ENCODE results near the gene LIPK.
A peak's percentile ranks its signal among the peaks of the same experiment; 100 is the strongest.

Gene LIPK

GRCh38 chr10:88788924-88789323 lies 82.9 kb downstream of the LIPK start:
- no peaks in the 10 kb centered on the region for H3K9me3 Mint-ChIP-seq
- H3K4me1 Mint-ChIP-seq = no peaks in the 10 kb centered on the region
- no peak for TF ChIP-seq CTCF (IDR thresholded peaks at IDR 0.05; ENCODE audit: unreplicated experiment in 3 of 3)
- no peaks in the 10 kb centered on the region for H3K36me3 Mint-ChIP-seq (ENCODE audit: low read depth)
- no peak overlapping the region for H3K4me3 Mint-ChIP-seq
- H3K27ac Mint-ChIP-seq = no peak overlapping the region
- peaks cover 4% of the 10 kb centered on the region for H3K27me3 Mint-ChIP-seq (ENCODE audit: low read depth)

GRCh38 chr10:88791924-88792323 lies 85.9 kb downstream of the LIPK start:
- no peaks in the 10 kb centered on the region for H3K36me3 Mint-ChIP-seq (ENCODE audit: low read depth)
- H3K9me3 Mint-ChIP-seq = no peaks in the 10 kb centered on the region
- no peak overlapping the region for H3K4me3 Mint-ChIP-seq
- TF ChIP-seq CTCF (IDR thresholded peaks at IDR 0.05; ENCODE audit: unreplicated experiment in 3 of 3) = peak; percentile 43 to 56 (median 48)
- H3K4me1 Mint-ChIP-seq = no peaks in the 10 kb centered on the region
- H3K27ac Mint-ChIP-seq = no peak overlapping the region
- peaks cover 4% of the 10 kb centered on the region for H3K27me3 Mint-ChIP-seq (ENCODE audit: low read depth)

GRCh38 chr10:88792661-88793060 lies 86.6 kb downstream of the LIPK start:
- Mint-ChIP-seq H3K27me3 (ENCODE audit: low read depth) (peaks cover 4% of the 10 kb centered on the region), H3K36me3 (ENCODE audit: low read depth) (no peaks in the 10 kb centered on the region), H3K9me3 (no peaks in the 10 kb centered on the region), H3K4me3 (no peak overlapping the region), H3K27ac (no peak overlapping the region), H3K4me1 (no peaks in the 10 kb centered on the region)
- TF ChIP-seq CTCF (IDR thresholded peaks at IDR 0.05; ENCODE audit: unreplicated experiment in 3 of 3) = no peak

GRCh38 chr10:88793712-88794299 lies 87.8 kb downstream of the LIPK start:
- Mint-ChIP-seq H3K4me1 (no peaks in the 10 kb centered on the region), H3K9me3 (no peaks in the 10 kb centered on the region), H3K27me3 (ENCODE audit: low read depth) (peaks cover 7% of the 10 kb centered on the region), H3K36me3 (ENCODE audit: low read depth) (no peaks in the 10 kb centered on the region), H3K4me3 (no peak overlapping the region), H3K27ac (no peak overlapping the region)
- TF ChIP-seq CTCF (IDR thresholded peaks at IDR 0.05; ENCODE audit: unreplicated experiment in 3 of 3) = no peak

GRCh38 chr10:88794731-88795130 lies 88.7 kb downstream of the LIPK start:
- peaks cover 10% of the 10 kb centered on the region for H3K27me3 Mint-ChIP-seq (ENCODE audit: low read depth)
- H3K27ac Mint-ChIP-seq = no peak overlapping the region
- no peaks in the 10 kb centered on the region for H3K4me1 Mint-ChIP-seq
- H3K4me3 Mint-ChIP-seq = no peak overlapping the region
- no peaks in the 10 kb centered on the region for H3K36me3 Mint-ChIP-seq (ENCODE audit: low read depth)
- TF ChIP-seq CTCF (IDR thresholded peaks at IDR 0.05; ENCODE audit: unreplicated experiment in 3 of 3) = no peak
- no peaks in the 10 kb centered on the region for H3K9me3 Mint-ChIP-seq

Data from nephron (organoid).